ENCODE data around the gene CABCOCO1. TPM values are rescaled to one million over a fixed set of nuclear protein-coding genes. Genes with fewer than 3 reads are reported as not detected.
"Not testable (repeated sequence)": the region's sequence is repeated elsewhere in the genome, so short reads cannot be mapped to it uniquely, and the experiment has no call there.

The CABCOCO1 gene
- total RNA-seq, 4 donors from 2014 or later = not detected

DNA sequence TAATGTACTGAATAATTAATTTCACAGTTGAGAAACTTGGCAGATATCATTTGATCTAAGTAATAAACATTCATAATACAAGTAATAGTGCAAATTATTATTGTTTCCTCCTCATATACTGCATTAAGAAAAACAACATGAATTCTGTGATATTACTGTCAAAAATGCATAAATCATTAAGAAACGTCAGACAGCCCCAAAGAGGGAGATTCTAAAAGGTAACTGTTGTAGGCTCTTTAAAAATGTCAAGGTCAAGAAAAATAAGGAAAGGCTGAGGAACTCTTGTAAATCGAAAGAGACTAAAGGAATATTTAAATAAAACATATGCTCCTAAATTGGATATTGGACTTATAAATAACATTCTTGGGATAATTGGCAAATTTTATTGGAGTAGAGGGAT is 67.9 kb downstream of the CABCOCO1 start:
- Histone ChIP-seq H3K9me3 (peaks cover 0 to 4% (median 2%) of the 10 kb centered on the region in 4 donors), H3K27me3 (no peaks in the 10 kb centered on the region), H3K36me3 (no peaks in the 10 kb centered on the region), H3K27ac (no peak overlapping the region), H3K4me3 (no peak overlapping the region), H3K4me1 (no peaks in the 10 kb centered on the region)
- whole genome bisulfite sequencing, 2 donors = 83 to 86% methylated on average over 2 of the region's 2 CpGs
- DNase-seq (ENCODE audit: low spot score in 2 of 2) = no peak
- TF ChIP-seq EP300 (IDR thresholded peaks at IDR 0.05) (no peak), CTCF (IDR thresholded peaks at IDR 0.05) (no peak), POLR2A (IDR thresholded peaks at IDR 0.05) (no peak)

GRCh38 chr10:61731638-61732037 is 68.9 kb downstream of the CABCOCO1 start:
- H3K36me3 ChIP-seq = no peaks in the 10 kb centered on the region
- no peak overlapping the region for H3K4me3 ChIP-seq
- H3K27ac ChIP-seq = no peak overlapping the region
- H3K4me1 ChIP-seq = no peaks in the 10 kb centered on the region
- DNase-seq (ENCODE audit: low spot score in 2 of 2) = no peak
- H3K9me3 ChIP-seq = peaks cover 0 to 7% (median 2%) of the 10 kb centered on the region in 4 donors
- WGBS, 2 donors = 36 to 40% methylated on average over 1 of the region's 1 CpG
- TF ChIP-seq EP300 (IDR thresholded peaks at IDR 0.05) = no peak
- no peak for TF ChIP-seq CTCF (IDR thresholded peaks at IDR 0.05)
- TF ChIP-seq POLR2A (IDR thresholded peaks at IDR 0.05) = no peak
- H3K27me3 ChIP-seq = no peaks in the 10 kb centered on the region

GRCh38 chr10:61732629-61733278 is 70.0 kb downstream of the CABCOCO1 start:
- DNase-seq (ENCODE audit: low spot score in 2 of 2) = no peak
- WGBS, 2 donors = 85 to 92% methylated on average over 4 of the region's 4 CpGs
- TF ChIP-seq POLR2A (IDR thresholded peaks at IDR 0.05) = no peak
- no peak for TF ChIP-seq EP300 (IDR thresholded peaks at IDR 0.05)
- no peak for TF ChIP-seq CTCF (IDR thresholded peaks at IDR 0.05)
- H3K27ac ChIP-seq = no peak overlapping the region
- no peaks in the 10 kb centered on the region for H3K4me1 ChIP-seq
- no peaks in the 10 kb centered on the region for H3K27me3 ChIP-seq
- peaks cover 0 to 7% (median 2%) of the 10 kb centered on the region in 4 donors for H3K9me3 ChIP-seq
- no peak overlapping the region for H3K4me3 ChIP-seq
- H3K36me3 ChIP-seq = no peaks in the 10 kb centered on the region

DNA sequence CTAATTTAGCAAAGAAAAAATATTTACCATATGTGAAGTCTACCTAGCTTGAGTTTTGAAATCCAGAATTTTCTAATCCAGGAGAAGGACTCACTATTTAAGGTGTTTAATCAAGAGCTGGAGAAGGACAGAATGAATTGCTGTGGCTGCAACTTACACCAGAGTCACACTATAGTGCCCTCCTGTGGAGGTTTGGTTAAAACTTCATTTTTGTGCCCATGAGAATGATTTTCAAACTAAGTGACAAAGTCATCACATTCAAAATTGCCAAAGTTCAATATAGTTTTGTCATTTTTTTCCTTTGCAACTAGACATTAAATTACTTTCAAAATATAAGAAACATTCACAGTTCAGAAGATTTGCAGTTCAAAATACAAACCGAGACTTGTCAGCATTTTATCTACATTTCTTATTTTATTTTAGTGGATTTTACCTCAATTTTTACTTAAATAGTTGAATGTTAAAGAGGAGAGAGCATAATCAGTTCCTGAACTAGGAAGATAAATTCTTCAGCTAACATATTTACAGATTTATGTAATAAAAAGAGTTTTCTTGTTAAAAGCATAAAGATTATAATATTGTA is 70.7 kb downstream of the CABCOCO1 start:
- 82 to 91% methylated on average over 1 of the region's 1 CpG for WGBS, 2 donors
- no peaks in the 10 kb centered on the region for H3K36me3 ChIP-seq
- DNase-seq (ENCODE audit: low spot score in 2 of 2) = peak in 1 of 2 donors; percentile 49
- H3K4me3 ChIP-seq = no peak overlapping the region
- H3K4me1 ChIP-seq = no peaks in the 10 kb centered on the region
- H3K27me3 ChIP-seq = no peaks in the 10 kb centered on the region
- H3K27ac ChIP-seq = no peak overlapping the region
- H3K9me3 ChIP-seq = peaks cover 0 to 7% (median 2%) of the 10 kb centered on the region in 4 donors
- TF ChIP-seq POLR2A (IDR thresholded peaks at IDR 0.05) (no peak), EP300 (IDR thresholded peaks at IDR 0.05) (no peak), CTCF (IDR thresholded peaks at IDR 0.05) (peak; percentile 40 to 59 (median 45))

- TF ChIP-seq EP300 (IDR thresholded peaks at IDR 0.05) (no peak), POLR2A (IDR thresholded peaks at IDR 0.05) (no peak), CTCF (IDR thresholded peaks at IDR 0.05) (no peak)
- peaks cover 0 to 4% (median 0%) of the 10 kb centered on the region in 4 donors for H3K9me3 ChIP-seq
- no peaks in the 10 kb centered on the region for H3K4me1 ChIP-seq
- no peak overlapping the region for H3K27ac ChIP-seq
- no peak overlapping the region for H3K4me3 ChIP-seq
- 95 to 98% methylated on average over 3 of the region's 3 CpGs for WGBS, 2 donors
- H3K36me3 ChIP-seq = no peaks in the 10 kb centered on the region
- H3K27me3 ChIP-seq = no peaks in the 10 kb centered on the region
- no peak for DNase-seq (ENCODE audit: low spot score in 2 of 2)
Observed at GRCh38 chr10:61735882-61736281, 73.2 kb downstream of the CABCOCO1 start.

GRCh38 chr10:61737455-61737854 is 74.7 kb downstream of the CABCOCO1 start:
- WGBS, 2 donors = 90 to 93% methylated on average over 6 of the region's 6 CpGs
- H3K36me3 ChIP-seq; H3K27me3 ChIP-seq; H3K9me3 ChIP-seq; DNase-seq (ENCODE audit: low spot score in 2 of 2); H3K4me1 ChIP-seq; H3K4me3 ChIP-seq; H3K27ac ChIP-seq: not testable (repeated sequence)
